HFFc6 (cell line): ENCODE measurements around the gene ANKRD7. TPM values are rescaled to one million over a fixed set of nuclear protein-coding genes. Genes with fewer than 3 reads are reported as not detected.

ENCODE experiments used
- DNase-seq: peaks from one replicate; pipeline ENCODE4 v3.0.0-alpha.2; 2018
- H3K27ac Mint-ChIP-seq: 2 replicates; pipeline ENCODE4 v1.8.0; 2020; ENCODE audit warnings: mild to moderate bottlenecking, mixed read lengths
- H3K27me3 Mint-ChIP-seq: 2 replicates; pipeline ENCODE4 v1.8.0; 2021; ENCODE audit warnings: mild to moderate bottlenecking, moderate library complexity, mixed read lengths; ENCODE audit not compliant: insufficient read depth
- H3K36me3 Mint-ChIP-seq: 2 replicates; pipeline ENCODE4 v1.8.0; 2021; ENCODE audit warnings: low read depth, mixed read lengths
- H3K4me1 Mint-ChIP-seq: 2 replicates; pipeline ENCODE4 v1.8.0; 2020; ENCODE audit warnings: low read depth, mixed read lengths
- H3K4me3 Mint-ChIP-seq: 2 replicates; pipeline ENCODE4 v1.8.0; 2020; ENCODE audit warnings: mild to moderate bottlenecking, moderate library complexity, mixed read lengths
- H3K9me3 Mint-ChIP-seq: 2 replicates; pipeline ENCODE4 v1.8.0; 2020; ENCODE audit warnings: mild to moderate bottlenecking, mixed read lengths
- CTCF ChIP-seq: fragments of 200-600 bp; sonication (generic); IDR thresholded peaks from 2 replicates; pipeline ENCODE4 v1.5.0; 2021; ENCODE audit warnings: antibody characterized with exemption, mild to moderate bottlenecking
- total RNA-seq, 6 experiments: library from RNA; stranded (reverse); fragmentation: NEBNext Ultra II Directional; extraction: Animal tissue kit (Norgen Biotek cat#: 25700); gene quantifications; 2 replicates in 1 of 6; 3 replicates in 5 of 6; pipeline ENCODE4 v1.2.3, GENCODE V29; 2021

Gene ANKRD7
- total RNA-seq, 6 experiments from 2014 or later, result 0.35 to 0.57 (median 0.37) TPM; not detected in 3

DNA sequence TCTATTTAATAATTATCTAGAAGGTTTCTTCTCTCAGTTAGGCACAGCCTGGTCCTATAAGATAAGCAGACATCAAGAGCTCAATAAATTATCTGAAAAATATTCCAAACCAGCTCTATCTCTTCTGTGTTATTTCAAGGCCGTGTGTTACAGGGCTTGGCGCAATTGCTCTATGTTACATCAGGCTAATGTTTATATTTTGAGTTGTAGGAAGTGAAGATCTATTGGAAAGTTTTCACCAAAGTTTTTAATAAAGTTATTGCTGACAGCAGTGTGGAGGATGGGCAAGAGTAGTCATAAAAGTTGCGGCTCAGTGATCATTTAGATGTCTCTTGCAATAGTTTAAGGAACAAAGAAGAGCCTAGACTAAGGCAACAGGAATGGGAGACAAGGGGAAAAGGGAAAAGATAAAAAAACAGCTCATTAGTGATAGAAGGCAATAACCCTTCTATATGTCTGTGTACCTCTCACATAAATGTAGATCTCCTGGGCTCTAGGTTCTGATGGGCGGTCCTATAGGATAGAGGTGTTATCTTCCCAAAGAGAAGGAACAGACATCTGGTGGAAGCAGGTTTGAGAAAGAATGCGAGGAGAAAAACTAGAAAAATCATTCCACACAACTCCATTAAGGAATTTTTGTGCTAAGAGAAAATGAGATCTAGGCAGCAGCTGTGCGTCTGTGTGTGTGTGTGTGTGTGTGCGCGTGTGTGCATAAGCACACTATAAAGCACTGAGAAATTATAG is 5.9 kb upstream of the ANKRD7 start:
- Mint-ChIP-seq H3K27me3 (peaks cover 10% of the 10 kb centered on the region), H3K36me3 (no peaks in the 10 kb centered on the region), H3K4me3 (no peak overlapping the region), H3K4me1 (peaks cover 13% of the 10 kb centered on the region), H3K27ac (no peak overlapping the region), H3K9me3 (no peaks in the 10 kb centered on the region)
- no peak for DNase-seq
- no peak for TF ChIP-seq CTCF

DNA sequence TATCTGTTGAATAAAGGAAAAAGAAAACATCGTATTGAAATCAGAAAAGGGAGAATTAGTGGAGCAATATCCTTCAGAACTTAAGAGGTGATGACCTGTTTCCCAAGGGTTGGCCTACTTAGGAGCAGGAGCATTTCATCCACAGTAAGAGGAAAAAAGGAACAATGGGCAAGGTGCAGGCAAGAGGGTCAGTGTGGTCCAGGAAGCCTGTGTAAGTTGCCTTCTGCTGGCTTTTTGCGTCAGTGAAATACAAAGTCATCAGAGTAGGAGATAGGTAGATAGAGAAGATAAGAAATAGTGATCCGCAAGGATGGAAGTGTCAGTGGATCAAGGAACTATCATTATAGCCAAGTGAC is 5.4 kb upstream of the ANKRD7 start:
- Mint-ChIP-seq H3K4me1 (peaks cover 9% of the 10 kb centered on the region), H3K36me3 (no peaks in the 10 kb centered on the region), H3K4me3 (no peak overlapping the region), H3K9me3 (no peaks in the 10 kb centered on the region), H3K27ac (no peak overlapping the region), H3K27me3 (peaks cover 10% of the 10 kb centered on the region)
- no peak for TF ChIP-seq CTCF
- no peak for DNase-seq

DNA sequence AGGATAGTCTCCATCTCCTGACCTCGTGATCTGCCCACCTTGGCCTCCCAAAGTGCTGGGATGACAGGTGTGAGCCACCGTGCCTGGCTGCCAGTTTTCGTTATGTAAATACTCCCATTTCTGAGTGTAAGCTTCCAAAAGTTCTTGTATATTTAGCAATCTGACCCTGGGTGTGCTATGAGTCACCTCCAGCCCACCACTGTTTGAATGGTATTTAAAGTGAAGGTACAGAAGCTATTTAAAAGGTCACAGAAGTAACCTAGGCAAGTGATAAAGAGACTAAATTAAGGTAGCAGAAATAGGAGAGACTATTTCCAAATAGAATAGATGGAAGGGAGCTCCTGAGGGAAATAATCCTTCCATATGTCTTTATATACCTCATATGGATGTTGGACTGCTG is 3.9 kb upstream of the ANKRD7 start:
- no peaks in the 10 kb centered on the region for H3K36me3 Mint-ChIP-seq
- no peak for DNase-seq
- H3K9me3 Mint-ChIP-seq, result no peaks in the 10 kb centered on the region
- no peaks in the 10 kb centered on the region for H3K4me1 Mint-ChIP-seq
- no peak for TF ChIP-seq CTCF
- no peak overlapping the region for H3K27ac Mint-ChIP-seq
- H3K27me3 Mint-ChIP-seq, result peaks cover 3% of the 10 kb centered on the region
- H3K4me3 Mint-ChIP-seq, result no peak overlapping the region

DNA sequence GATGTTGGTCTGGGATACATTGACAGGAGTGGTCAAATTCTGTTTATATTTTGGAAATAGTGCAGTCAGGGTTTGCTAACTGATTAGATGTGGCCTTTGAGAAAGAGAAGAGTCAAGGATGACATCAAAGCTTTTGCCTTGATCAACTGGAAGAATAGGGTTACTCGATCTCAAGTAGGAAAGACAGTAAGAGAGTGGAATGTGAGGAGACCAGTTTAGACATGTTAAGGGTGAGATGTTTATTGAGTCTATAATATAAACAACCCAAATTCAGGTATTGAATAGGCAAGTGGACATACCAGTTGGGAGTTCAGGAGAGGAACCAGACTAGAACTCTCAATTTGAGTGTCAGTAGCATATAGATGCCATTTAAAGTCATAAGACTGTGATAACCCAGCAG is 1.9 kb upstream of the ANKRD7 start:
- TF ChIP-seq CTCF, result no peak
- no peaks in the 10 kb centered on the region for H3K4me1 Mint-ChIP-seq
- H3K4me3 Mint-ChIP-seq, result no peak overlapping the region
- no peaks in the 10 kb centered on the region; the same call in 1 of the 2 replicates for H3K27me3 Mint-ChIP-seq
- no peak overlapping the region for H3K27ac Mint-ChIP-seq
- no peaks in the 10 kb centered on the region for H3K9me3 Mint-ChIP-seq
- DNase-seq, result no peak
- no peaks in the 10 kb centered on the region for H3K36me3 Mint-ChIP-seq

DNA sequence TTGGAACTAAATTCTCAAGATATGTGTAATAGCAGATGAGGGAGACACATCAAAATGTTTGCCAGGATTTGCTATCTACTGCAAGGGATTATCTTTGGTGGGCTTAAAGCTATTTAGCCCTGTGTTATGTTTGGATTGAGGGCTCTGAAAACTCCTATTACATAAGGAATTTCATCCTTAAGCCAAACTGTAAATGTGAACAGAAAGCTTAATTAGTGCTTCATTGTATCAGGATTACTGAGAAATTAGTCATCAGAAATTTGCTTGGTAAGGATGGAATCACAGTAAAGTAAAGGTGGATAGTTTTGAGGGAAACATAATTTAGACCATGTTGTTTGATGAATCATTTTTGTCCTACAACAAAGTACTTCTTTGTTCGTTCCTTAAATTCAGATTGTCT is 8.3 kb downstream of the ANKRD7 start:
- no peaks in the 10 kb centered on the region for H3K36me3 Mint-ChIP-seq
- no peak overlapping the region for H3K4me3 Mint-ChIP-seq
- no peaks in the 10 kb centered on the region for H3K27me3 Mint-ChIP-seq
- no peak for TF ChIP-seq CTCF
- no peak for DNase-seq
- H3K4me1 Mint-ChIP-seq, result no peaks in the 10 kb centered on the region
- no peak overlapping the region for H3K27ac Mint-ChIP-seq
- no peaks in the 10 kb centered on the region for H3K9me3 Mint-ChIP-seq

DNA sequence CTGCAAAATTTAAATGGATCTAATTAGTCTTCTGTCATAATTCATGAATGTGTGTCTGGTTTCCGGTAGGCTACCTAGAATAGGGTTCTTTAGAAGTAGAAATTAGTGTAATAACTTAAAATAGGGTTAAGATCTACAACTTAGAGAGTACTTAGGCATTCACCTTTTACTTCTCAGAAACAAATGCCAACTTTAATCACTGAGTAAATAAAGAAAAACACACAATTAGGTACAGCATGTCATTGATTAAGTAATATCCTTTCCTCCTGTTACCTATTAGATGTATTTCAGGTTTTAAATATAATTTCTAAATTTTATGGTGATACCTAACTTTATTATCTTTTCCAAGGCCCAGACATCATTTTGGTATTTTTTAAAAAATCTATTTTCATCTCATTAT is 9.3 kb downstream of the ANKRD7 start:
- no peak overlapping the region for H3K27ac Mint-ChIP-seq
- H3K36me3 Mint-ChIP-seq, result no peaks in the 10 kb centered on the region
- no peaks in the 10 kb centered on the region for H3K9me3 Mint-ChIP-seq
- H3K4me3 Mint-ChIP-seq, result no peak overlapping the region
- no peaks in the 10 kb centered on the region for H3K4me1 Mint-ChIP-seq
- DNase-seq, result no peak
- no peaks in the 10 kb centered on the region for H3K27me3 Mint-ChIP-seq
- no peak for TF ChIP-seq CTCF
